Measurements from ENCODE around the gene IP6K3. TPM values are rescaled to one million over a fixed set of nuclear protein-coding genes. Genes with fewer than 3 reads are reported as not detected.

IP6K3 gene
- total RNA-seq, 2 experiments from 2014 or later, result not detected

- POLR2A ChIA-PET, result no interaction called here
- H3K27me3 Mint-ChIP-seq (ENCODE audit: low read depth), result no peaks in the 10 kb centered on the region
- H3K9me3 Mint-ChIP-seq (ENCODE audit: insufficient read depth), result no peaks in the 10 kb centered on the region
- no peak for ATAC-seq
- H3K27ac Mint-ChIP-seq, result no peak overlapping the region
- H3K4me1 Mint-ChIP-seq (ENCODE audit: low read depth), result no peaks in the 10 kb centered on the region
- CTCF ChIA-PET, result interaction anchor here (2.5 kb wide), 1 partner anchor 22 kb away, joined by 7 read pairs; the partner anchor contains the start of gene UQCC2
- DNase-seq, result no peak
- no peak overlapping the region for H3K4me3 Mint-ChIP-seq
- no peaks in the 10 kb centered on the region for H3K36me3 Mint-ChIP-seq (ENCODE audit: low read depth)
Measured at GRCh38 chr6:33732817-33733708, 13.6 kb downstream of the IP6K3 start.

GRCh38 chr6:33732385-33732784, 14.3 kb downstream of the IP6K3 start:
- ATAC-seq (no peak), DNase-seq (no peak)
- H3K4me3 Mint-ChIP-seq, result no peak overlapping the region
- H3K9me3 Mint-ChIP-seq (ENCODE audit: insufficient read depth), result no peaks in the 10 kb centered on the region
- POLR2A ChIA-PET, result no interaction called here
- CTCF ChIA-PET, result interaction anchor here (2.5 kb wide), 1 partner anchor 21 kb away, joined by 7 read pairs; the partner anchor contains the start of gene UQCC2
- H3K36me3 Mint-ChIP-seq (ENCODE audit: low read depth), result no peaks in the 10 kb centered on the region
- H3K27me3 Mint-ChIP-seq (ENCODE audit: low read depth), result no peaks in the 10 kb centered on the region
- H3K4me1 Mint-ChIP-seq (ENCODE audit: low read depth), result no peaks in the 10 kb centered on the region
- H3K27ac Mint-ChIP-seq, result no peak overlapping the region

GRCh38 chr6:33731751-33732282, 14.9 kb downstream of the IP6K3 start:
- ATAC-seq, result no peak
- no peak for DNase-seq
- no peaks in the 10 kb centered on the region for H3K36me3 Mint-ChIP-seq (ENCODE audit: low read depth)
- H3K27me3 Mint-ChIP-seq (ENCODE audit: low read depth), result no peaks in the 10 kb centered on the region
- H3K27ac Mint-ChIP-seq, result no peak overlapping the region
- H3K4me3 Mint-ChIP-seq, result no peak overlapping the region
- H3K4me1 Mint-ChIP-seq (ENCODE audit: low read depth), result no peaks in the 10 kb centered on the region
- POLR2A ChIA-PET, result no interaction called here
- CTCF ChIA-PET, result interaction anchor here (2.5 kb wide), 1 partner anchor 20 kb away, joined by 7 read pairs; the partner anchor contains the start of gene UQCC2
- H3K9me3 Mint-ChIP-seq (ENCODE audit: insufficient read depth), result no peaks in the 10 kb centered on the region

- Mint-ChIP-seq H3K9me3 (ENCODE audit: insufficient read depth) (no peaks in the 10 kb centered on the region), H3K27me3 (ENCODE audit: low read depth) (no peaks in the 10 kb centered on the region), H3K27ac (no peak overlapping the region), H3K4me3 (no peak overlapping the region), H3K36me3 (ENCODE audit: low read depth) (no peaks in the 10 kb centered on the region), H3K4me1 (ENCODE audit: low read depth) (no peaks in the 10 kb centered on the region)
- POLR2A ChIA-PET, result interaction anchor here (0.6 kb wide), 1 partner anchor 401 kb away, joined by 3 read pairs; no protein-coding TSS in a partner anchor
- CTCF ChIA-PET, result interaction anchor here (2.5 kb wide), 1 partner anchor 20 kb away, joined by 7 read pairs; the partner anchor contains the start of gene UQCC2
- no peak for DNase-seq
- no peak for ATAC-seq
Measured at GRCh38 chr6:33731035-33731434, 15.7 kb downstream of the IP6K3 start.

- no peak for DNase-seq
- ATAC-seq, result no peak
- ChIA-PET CTCF (interaction anchor here (2.5 kb wide), 1 partner anchor 19 kb away, joined by 7 read pairs; the partner anchor contains the start of gene UQCC2), POLR2A (no interaction called here)
- no peaks in the 10 kb centered on the region for H3K27me3 Mint-ChIP-seq (ENCODE audit: low read depth)
- H3K4me3 Mint-ChIP-seq, result no peak overlapping the region
- H3K36me3 Mint-ChIP-seq (ENCODE audit: low read depth), result no peaks in the 10 kb centered on the region
- H3K27ac Mint-ChIP-seq, result no peak overlapping the region
- H3K9me3 Mint-ChIP-seq (ENCODE audit: insufficient read depth), result no peaks in the 10 kb centered on the region
- H3K4me1 Mint-ChIP-seq (ENCODE audit: low read depth), result no peaks in the 10 kb centered on the region
Measured at GRCh38 chr6:33730611-33731010, 16.1 kb downstream of the IP6K3 start.

GRCh38 chr6:33729059-33729458, 17.6 kb downstream of the IP6K3 start:
- Mint-ChIP-seq H3K27ac (no peak overlapping the region), H3K36me3 (ENCODE audit: low read depth) (no peaks in the 10 kb centered on the region), H3K4me3 (no peak overlapping the region), H3K27me3 (ENCODE audit: low read depth) (peaks cover 8% of the 10 kb centered on the region), H3K9me3 (ENCODE audit: insufficient read depth) (no peaks in the 10 kb centered on the region), H3K4me1 (ENCODE audit: low read depth) (peaks cover 7% of the 10 kb centered on the region)
- DNase-seq (no peak), ATAC-seq (no peak)
- CTCF ChIA-PET, result no interaction called here
- POLR2A ChIA-PET, result no interaction called here

- Mint-ChIP-seq H3K27ac (no peak overlapping the region), H3K27me3 (ENCODE audit: low read depth) (peaks cover 13% of the 10 kb centered on the region), H3K4me1 (ENCODE audit: low read depth) (peaks cover 12% of the 10 kb centered on the region), H3K36me3 (ENCODE audit: low read depth) (no peaks in the 10 kb centered on the region), H3K9me3 (ENCODE audit: insufficient read depth) (no peaks in the 10 kb centered on the region), H3K4me3 (no peak overlapping the region)
- DNase-seq (no peak), ATAC-seq (no peak)
- ChIA-PET CTCF (interaction anchor here (0.7 kb wide), 1 partner anchor 17 kb away, joined by 3 read pairs; the partner anchor contains the start of gene UQCC2), POLR2A (no interaction called here)
Measured at GRCh38 chr6:33728438-33728837, 18.3 kb downstream of the IP6K3 start.

- H3K4me1 Mint-ChIP-seq (ENCODE audit: low read depth), result peaks cover 12% of the 10 kb centered on the region
- POLR2A ChIA-PET, result no interaction called here
- H3K4me3 Mint-ChIP-seq, result no peak overlapping the region
- DNase-seq, result no peak
- ATAC-seq, result no peak
- CTCF ChIA-PET, result interaction anchor here (0.7 kb wide), 1 partner anchor 16 kb away, joined by 3 read pairs; the partner anchor contains the start of gene UQCC2
- H3K27ac Mint-ChIP-seq, result no peak overlapping the region
- no peaks in the 10 kb centered on the region for H3K9me3 Mint-ChIP-seq (ENCODE audit: insufficient read depth)
- H3K27me3 Mint-ChIP-seq (ENCODE audit: low read depth), result peaks cover 13% of the 10 kb centered on the region
- no peaks in the 10 kb centered on the region for H3K36me3 Mint-ChIP-seq (ENCODE audit: low read depth)
Measured at GRCh38 chr6:33727932-33728331, 18.8 kb downstream of the IP6K3 start.

GRCh38 chr6:33727126-33727525, 19.6 kb downstream of the IP6K3 start:
- no peak overlapping the region for H3K27ac Mint-ChIP-seq
- peaks cover 16% of the 10 kb centered on the region for H3K27me3 Mint-ChIP-seq (ENCODE audit: low read depth)
- ATAC-seq, result no peak
- no peak for DNase-seq
- H3K36me3 Mint-ChIP-seq (ENCODE audit: low read depth), result no peaks in the 10 kb centered on the region
- CTCF ChIA-PET, result interaction anchor here (1.7 kb wide), 1 partner anchor 17 kb away, joined by 7 read pairs; no protein-coding TSS in a partner anchor
- H3K4me3 Mint-ChIP-seq, result no peak overlapping the region
- no peaks in the 10 kb centered on the region for H3K9me3 Mint-ChIP-seq (ENCODE audit: insufficient read depth)
- peaks cover 12% of the 10 kb centered on the region for H3K4me1 Mint-ChIP-seq (ENCODE audit: low read depth)
- POLR2A ChIA-PET, result no interaction called here

- ChIA-PET CTCF (interaction anchor here (1.7 kb wide), 2 partner anchors 16 to 17 kb away, joined by 6 to 7 read pairs; partner anchors contain the start of gene UQCC2), POLR2A (no interaction called here)
- Mint-ChIP-seq H3K27ac (no peak overlapping the region), H3K4me3 (no peak overlapping the region), H3K9me3 (ENCODE audit: insufficient read depth) (no peaks in the 10 kb centered on the region), H3K36me3 (ENCODE audit: low read depth) (no peaks in the 10 kb centered on the region), H3K4me1 (ENCODE audit: low read depth) (peaks cover 12% of the 10 kb centered on the region), H3K27me3 (ENCODE audit: low read depth) (peaks cover 19% of the 10 kb centered on the region)
- ATAC-seq, result no peak
- no peak for DNase-seq
Measured at GRCh38 chr6:33726696-33727095, 20.0 kb downstream of the IP6K3 start.

GRCh38 chr6:33725891-33726673, 20.6 kb downstream of the IP6K3 start:
- ChIA-PET CTCF (interaction anchor here (1.7 kb wide), 2 partner anchors 15 to 18 kb away, joined by 6 to 7 read pairs; partner anchors contain the start of gene UQCC2), POLR2A (no interaction called here)
- Mint-ChIP-seq H3K4me1 (ENCODE audit: low read depth) (peaks cover 12% of the 10 kb centered on the region), H3K4me3 (no peak overlapping the region), H3K9me3 (ENCODE audit: insufficient read depth) (no peaks in the 10 kb centered on the region), H3K27me3 (ENCODE audit: low read depth) (peaks cover 22% of the 10 kb centered on the region), H3K36me3 (ENCODE audit: low read depth) (no peaks in the 10 kb centered on the region), H3K27ac (no peak overlapping the region)
- no peak for DNase-seq
- no peak for ATAC-seq
